Measurements from ENCODE around the gene RPL41. TPM values are rescaled to one million over a fixed set of nuclear protein-coding genes. Genes with fewer than 3 reads are reported as not detected.

RPL41 gene
- total and polyA plus RNA-seq, 9 of the 15 experiments (the other 6 are each of a cell fraction or from before 2014, with no cell fraction given), result 3,403 to 11,276 (median 5,604) TPM

GRCh38 chr12:56127485-56127887, 11.1 kb downstream of the RPL41 start (continued):
- peak; percentile 81; the same call in 1 of the 2 replicates for TF ChIP-seq MGA (IDR thresholded peaks at IDR 0.05)
- peak; percentile 38 for TF ChIP-seq TAF9B (IDR thresholded peaks at IDR 0.05; ENCODE audit: partially characterized antibody)
- peak; percentile 10; the same call in 1 of the 2 replicates for TF ChIP-seq SMARCA4 (IDR thresholded peaks at IDR 0.05)
- no peak for TF ChIP-seq ZNF165 (CRISPR knock-in tag; IDR thresholded peaks at IDR 0.05; ENCODE audit: borderline replicate concordance)
- peak; percentile 77; the same call in 1 of the 2 replicates for TF ChIP-seq NFRKB (IDR thresholded peaks at IDR 0.05; ENCODE audit: low read depth)
- 0 out of 2 replicates have a peak, but pooled peaks have one; percentile 12 for TF ChIP-seq ZFPM2 (CRISPR knock-in tag; IDR thresholded peaks at IDR 0.05)
- peak; percentile 20 for TF ChIP-seq BRD9 (IDR thresholded peaks at IDR 0.05; ENCODE audit: low read depth, partially characterized antibody)
- TF ChIP-seq, protein P1, sequence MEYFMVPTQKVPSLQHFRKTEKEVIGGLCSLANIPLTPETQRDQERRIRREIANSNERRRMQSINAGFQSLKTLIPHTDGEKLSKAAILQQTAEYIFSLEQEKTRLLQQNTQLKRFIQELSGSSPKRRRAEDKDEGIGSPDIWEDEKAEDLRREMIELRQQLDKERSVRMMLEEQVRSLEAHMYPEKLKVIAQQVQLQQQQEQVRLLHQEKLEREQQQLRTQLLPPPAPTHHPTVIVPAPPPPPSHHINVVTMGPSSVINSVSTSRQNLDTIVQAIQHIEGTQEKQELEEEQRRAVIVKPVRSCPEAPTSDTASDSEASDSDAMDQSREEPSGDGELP (CRISPR knock-in tag; IDR thresholded peaks at IDR 0.05; ENCODE audit: borderline replicate concordance), result no peak
- TF ChIP-seq SMARCE1 (IDR thresholded peaks at IDR 0.05), result peak; percentile 11; the same call in 1 of the 2 replicates
- TF ChIP-seq ZNF431 (CRISPR knock-in tag; IDR thresholded peaks at IDR 0.05), result no peak
- 0 out of 2 replicates have a peak, but pooled peaks have one; percentile 6 for TF ChIP-seq MTA2 (IDR thresholded peaks at IDR 0.05; ENCODE audit: low read depth)
- no peak for TF ChIP-seq ZBTB7A (IDR thresholded peaks at IDR 0.05; ENCODE audit: borderline replicate concordance, control insufficient read depth, low read depth, low read length)
- TF ChIP-seq, protein P2, sequence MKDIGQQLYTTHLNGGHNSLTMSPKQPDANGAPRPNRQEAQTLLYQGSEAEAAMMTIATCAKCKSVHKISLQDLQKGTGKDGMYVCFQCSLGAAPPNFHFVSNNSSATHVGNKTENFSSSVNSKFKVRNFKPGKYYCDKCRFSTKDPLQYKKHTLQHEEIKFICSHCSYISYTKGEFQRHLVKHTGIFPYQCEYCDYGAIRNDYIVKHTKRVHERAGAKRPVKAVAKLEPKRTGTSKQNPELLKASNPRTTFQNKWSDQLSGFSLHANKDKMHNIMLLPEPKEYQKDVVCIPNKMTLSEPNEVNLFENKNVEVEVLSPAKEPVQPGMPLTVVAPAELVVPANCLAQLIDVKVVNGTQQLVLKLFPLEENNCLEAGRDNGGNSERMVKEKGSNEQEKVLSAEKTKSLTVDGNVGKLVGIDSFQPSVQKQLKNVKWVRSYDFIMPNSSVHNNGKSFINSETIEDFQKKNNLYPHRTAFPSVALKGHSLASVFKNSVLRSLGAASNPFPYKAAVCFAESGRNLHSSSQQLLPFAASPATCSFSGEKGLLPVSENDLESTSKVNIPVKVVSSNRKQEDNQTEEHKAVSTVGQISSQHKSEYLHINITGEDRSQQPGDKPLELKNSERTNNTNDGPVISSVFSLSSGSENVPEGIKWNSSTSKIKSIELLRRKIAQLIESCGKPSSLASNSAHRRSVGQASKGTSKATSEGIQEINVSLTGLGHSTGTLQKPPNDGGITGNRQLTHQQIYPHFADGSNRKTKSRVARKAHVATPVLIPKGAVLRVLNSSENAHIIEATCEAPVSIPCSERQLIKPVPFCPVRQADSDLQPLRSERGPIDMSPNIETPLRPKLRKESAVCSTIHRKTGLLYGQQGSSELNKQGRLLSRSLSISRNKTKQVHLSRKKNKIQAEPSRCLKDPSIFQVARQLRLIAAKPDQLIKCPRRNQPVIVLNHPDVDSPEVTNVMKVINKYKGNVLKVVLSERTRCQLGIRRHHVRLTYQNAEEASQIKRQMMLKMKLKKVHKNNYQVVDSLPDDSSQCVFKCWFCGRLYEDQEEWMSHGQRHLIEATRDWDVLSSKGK (CRISPR knock-in tag; IDR thresholded peaks at IDR 0.05), result peak; percentile 38; the same call in 1 of the 2 replicates
- TF ChIP-seq ZNF24 (IDR thresholded peaks at IDR 0.05), result no peak

All from K562 (cell line).